GM23248 (cell line): Measurements from ENCODE around the gene METTL22.

ENCODE experiments used
- EZH2 ChIP-seq: fragments of 200-600 bp; sonication (generic); IDR thresholded peaks from 2 replicates; pipeline ENCODE4 v1.6.1; 2018; ENCODE audit warnings: antibody characterized with exemption, mild to moderate bottlenecking; ENCODE audit not compliant: insufficient read depth, poor library complexity, severe bottlenecking
- EZH2phosphoT487 ChIP-seq: fragments of 200-600 bp; sonication (generic); IDR thresholded peaks from 2 replicates; pipeline ENCODE4 v1.6.1; 2018; ENCODE audit warnings: antibody characterized with exemption, moderate library complexity, mild to moderate bottlenecking, low read depth; ENCODE audit not compliant: insufficient read depth

- TF ChIP-seq EZH2 = no peak
- no peak for TF ChIP-seq EZH2phosphoT487
These were observed 27.4 kb downstream of the METTL22 start for GRCh38 chr16:8648877-8649276.
